Astrocyte (in vitro differentiated cells and primary cell): ENCODE data around the gene CABP7. TPM values are rescaled to one million over a fixed set of nuclear protein-coding genes. Genes with fewer than 3 reads are reported as not detected.

ENCODE experiments used
- DNase-seq: peaks from one replicate; pipeline ENCODE4 v3.0.0-alpha.2; 2010; ENCODE audit warnings: low read depth
- FAIRE-seq: peaks from 2 replicates; lab custom pipeline; 2011; peaks lifted over from hg19 to GRCh38; lab: Jason Lieb, UNC
- H2AFZ ChIP-seq: 2 replicates; pipeline ENCODE4 v1.6.0; 2012; ENCODE audit warnings: low read depth, low read length, inconsistent platforms
- H3K27ac ChIP-seq: 2 replicates; pipeline ENCODE4 v1.5.1; 2011; ENCODE audit warnings: low read depth, low read length, inconsistent platforms
- H3K27me3 ChIP-seq: 2 replicates; pipeline ENCODE4 v1.6.0; 2011; ENCODE audit warnings: low read length, inconsistent platforms; ENCODE audit not compliant: insufficient read depth
- H3K36me3 ChIP-seq: 2 replicates; pipeline ENCODE4 v1.5.1; 2011; ENCODE audit warnings: low read length, inconsistent platforms; ENCODE audit not compliant: insufficient read depth
- H3K4me1 ChIP-seq: 2 replicates; pipeline ENCODE4 v1.5.1; 2011; ENCODE audit warnings: low read length, inconsistent platforms; ENCODE audit not compliant: insufficient read depth
- H3K4me2 ChIP-seq: 2 replicates; pipeline ENCODE4 v1.6.0; 2012; ENCODE audit warnings: low read length, inconsistent platforms
- H3K4me3 ChIP-seq: 2 replicates; pipeline ENCODE4 v1.5.1; 2011; ENCODE audit warnings: low read depth, mild to moderate bottlenecking, low read length, inconsistent platforms; ENCODE audit not compliant: insufficient read depth
- H3K79me2 ChIP-seq: 2 replicates; pipeline ENCODE4 v1.6.0; 2012; ENCODE audit warnings: mild to moderate bottlenecking, low read length, inconsistent platforms; ENCODE audit not compliant: insufficient read depth
- H3K9ac ChIP-seq: 2 replicates; pipeline ENCODE4 v1.6.0; 2012; ENCODE audit warnings: mild to moderate bottlenecking, low read length, inconsistent platforms
- H3K9me3 ChIP-seq: 2 replicates; pipeline ENCODE4 v1.5.1; 2012; ENCODE audit warnings: low read depth, mild to moderate bottlenecking, low read length, inconsistent platforms; ENCODE audit not compliant: insufficient read depth
- H4K20me1 ChIP-seq: 2 replicates; pipeline ENCODE4 v1.6.0; 2012; ENCODE audit warnings: low read length, inconsistent platforms; ENCODE audit not compliant: insufficient read depth
- H3K27ac Mint-ChIP-seq: one replicate; pipeline ENCODE4 v1.8.0; 2021; ENCODE audit warnings: mild to moderate bottlenecking, mixed read lengths; ENCODE audit not compliant: unreplicated experiment
- H3K27me3 Mint-ChIP-seq: one replicate; pipeline ENCODE4 v1.8.0; 2021; ENCODE audit warnings: low read depth, mixed read lengths; ENCODE audit not compliant: unreplicated experiment
- H3K36me3 Mint-ChIP-seq: one replicate; pipeline ENCODE4 v1.8.0; 2021; ENCODE audit warnings: low read depth, mixed read lengths; ENCODE audit not compliant: unreplicated experiment
- H3K4me1 Mint-ChIP-seq: one replicate; pipeline ENCODE4 v1.8.0; 2021; ENCODE audit warnings: low read depth, mixed read lengths; ENCODE audit not compliant: unreplicated experiment
- H3K4me3 Mint-ChIP-seq: one replicate; pipeline ENCODE4 v1.8.0; 2021; ENCODE audit warnings: mild to moderate bottlenecking, moderate library complexity, mixed read lengths; ENCODE audit not compliant: unreplicated experiment
- H3K9me3 Mint-ChIP-seq: one replicate; pipeline ENCODE4 v1.8.0; 2021; ENCODE audit warnings: mild to moderate bottlenecking, mixed read lengths; ENCODE audit not compliant: unreplicated experiment
- EZH2 ChIP-seq: IDR thresholded peaks from 2 replicates; pipeline ENCODE4 v1.6.1; 2012; ENCODE audit warnings: mild to moderate bottlenecking, low read length, inconsistent platforms; ENCODE audit not compliant: insufficient read depth
- total RNA-seq: library from RNA; stranded (reverse); gene quantifications from 2 replicates; pipeline ENCODE4 v1.2.1, GENCODE V29; 2021
- TF ChIP-seq, protein P1 (sequence below): IDR thresholded peaks from 2 replicates; pipeline ENCODE4 v1.5.1; 2011; ENCODE audit warnings: low read depth, mild to moderate bottlenecking, inconsistent platforms, low read length, moderate library complexity; ENCODE audit not compliant: insufficient read depth

Gene CABP7
- total RNA-seq, 1 donor from 2014 or later = not detected

DNA sequence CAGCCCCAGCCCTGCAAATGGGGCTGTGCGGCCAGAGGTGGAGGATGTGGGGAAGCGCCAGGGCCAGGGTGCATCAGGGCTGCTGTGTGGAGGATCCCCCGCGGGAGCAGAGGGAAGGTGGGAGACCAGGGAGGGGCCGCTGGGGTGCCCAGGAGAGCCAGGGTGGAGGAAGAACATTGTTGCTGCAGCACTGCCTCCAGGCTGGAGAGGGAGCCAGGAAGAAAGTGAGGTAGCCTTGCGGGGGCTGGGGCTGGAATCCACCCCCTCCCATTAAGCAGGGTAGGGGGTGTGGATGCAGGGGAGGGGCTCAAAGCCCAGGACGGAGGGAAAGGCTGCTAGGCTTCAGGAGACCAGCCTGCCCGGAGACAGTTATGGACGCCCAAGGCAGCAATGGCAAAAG lies 15.0 kb downstream of the CABP7 start:
- H3K27me3 ChIP-seq = no peaks in the 10 kb centered on the region
- Mint-ChIP-seq H3K4me3 (no peak overlapping the region), H3K27ac (no peak overlapping the region), H3K36me3 (peaks cover 9% of the 10 kb centered on the region), H3K4me1 (no peaks in the 10 kb centered on the region), H3K9me3 (no peaks in the 10 kb centered on the region), H3K27me3 (no peaks in the 10 kb centered on the region)
- H3K79me2 ChIP-seq = no peaks in the 10 kb centered on the region
- no peak for DNase-seq
- FAIRE-seq = no peak
- no peak overlapping the region for H3K9ac ChIP-seq
- TF ChIP-seq, protein P1, sequence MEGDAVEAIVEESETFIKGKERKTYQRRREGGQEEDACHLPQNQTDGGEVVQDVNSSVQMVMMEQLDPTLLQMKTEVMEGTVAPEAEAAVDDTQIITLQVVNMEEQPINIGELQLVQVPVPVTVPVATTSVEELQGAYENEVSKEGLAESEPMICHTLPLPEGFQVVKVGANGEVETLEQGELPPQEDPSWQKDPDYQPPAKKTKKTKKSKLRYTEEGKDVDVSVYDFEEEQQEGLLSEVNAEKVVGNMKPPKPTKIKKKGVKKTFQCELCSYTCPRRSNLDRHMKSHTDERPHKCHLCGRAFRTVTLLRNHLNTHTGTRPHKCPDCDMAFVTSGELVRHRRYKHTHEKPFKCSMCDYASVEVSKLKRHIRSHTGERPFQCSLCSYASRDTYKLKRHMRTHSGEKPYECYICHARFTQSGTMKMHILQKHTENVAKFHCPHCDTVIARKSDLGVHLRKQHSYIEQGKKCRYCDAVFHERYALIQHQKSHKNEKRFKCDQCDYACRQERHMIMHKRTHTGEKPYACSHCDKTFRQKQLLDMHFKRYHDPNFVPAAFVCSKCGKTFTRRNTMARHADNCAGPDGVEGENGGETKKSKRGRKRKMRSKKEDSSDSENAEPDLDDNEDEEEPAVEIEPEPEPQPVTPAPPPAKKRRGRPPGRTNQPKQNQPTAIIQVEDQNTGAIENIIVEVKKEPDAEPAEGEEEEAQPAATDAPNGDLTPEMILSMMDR = no peak
- no peak for TF ChIP-seq EZH2
- no peak overlapping the region for H2AFZ ChIP-seq
- no peaks in the 10 kb centered on the region for H3K36me3 ChIP-seq
- H3K4me1 ChIP-seq = no peaks in the 10 kb centered on the region
- H3K4me2 ChIP-seq = no peak overlapping the region
- no peaks in the 10 kb centered on the region for H3K9me3 ChIP-seq
- no peak overlapping the region for H3K4me3 ChIP-seq
- H3K27ac ChIP-seq = no peak overlapping the region
- H4K20me1 ChIP-seq = peaks cover 5% of the 10 kb centered on the region

DNA sequence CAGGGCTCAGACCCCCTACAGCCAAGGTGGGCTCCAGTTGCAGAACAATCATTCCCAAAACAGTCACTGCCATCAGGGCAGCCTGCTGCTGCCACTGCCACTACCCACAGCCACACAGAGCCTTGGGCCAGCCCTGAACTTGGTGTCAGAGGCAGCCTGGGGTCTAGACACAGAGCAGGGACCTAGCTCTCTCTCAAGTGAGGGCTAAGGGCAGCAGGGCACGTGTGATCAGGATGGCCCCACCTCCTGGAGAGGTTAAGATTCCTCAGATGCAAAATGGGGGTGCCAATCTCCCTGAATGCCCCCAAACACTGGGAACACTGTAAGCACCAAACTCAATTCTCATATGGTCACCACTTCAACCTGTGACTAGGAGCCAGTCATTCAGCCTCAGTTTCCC lies 15.6 kb downstream of the CABP7 start:
- TF ChIP-seq EZH2 = no peak
- TF ChIP-seq, protein P1 = no peak
- no peaks in the 10 kb centered on the region for H3K9me3 Mint-ChIP-seq
- Histone ChIP-seq H2AFZ (no peak overlapping the region), H3K4me2 (no peak overlapping the region), H3K9me3 (no peaks in the 10 kb centered on the region), H3K27me3 (no peaks in the 10 kb centered on the region), H3K79me2 (no peaks in the 10 kb centered on the region), H3K4me1 (no peaks in the 10 kb centered on the region), H3K9ac (no peak overlapping the region), H3K27ac (no peak overlapping the region), H4K20me1 (peaks cover 5% of the 10 kb centered on the region), H3K4me3 (no peak overlapping the region), H3K36me3 (no peaks in the 10 kb centered on the region)
- H3K36me3 Mint-ChIP-seq = peaks cover 9% of the 10 kb centered on the region
- DNase-seq = no peak
- H3K27me3 Mint-ChIP-seq = no peaks in the 10 kb centered on the region
- no peak overlapping the region for H3K4me3 Mint-ChIP-seq
- H3K27ac Mint-ChIP-seq = no peak overlapping the region
- no peaks in the 10 kb centered on the region for H3K4me1 Mint-ChIP-seq
- FAIRE-seq = no peak

DNA sequence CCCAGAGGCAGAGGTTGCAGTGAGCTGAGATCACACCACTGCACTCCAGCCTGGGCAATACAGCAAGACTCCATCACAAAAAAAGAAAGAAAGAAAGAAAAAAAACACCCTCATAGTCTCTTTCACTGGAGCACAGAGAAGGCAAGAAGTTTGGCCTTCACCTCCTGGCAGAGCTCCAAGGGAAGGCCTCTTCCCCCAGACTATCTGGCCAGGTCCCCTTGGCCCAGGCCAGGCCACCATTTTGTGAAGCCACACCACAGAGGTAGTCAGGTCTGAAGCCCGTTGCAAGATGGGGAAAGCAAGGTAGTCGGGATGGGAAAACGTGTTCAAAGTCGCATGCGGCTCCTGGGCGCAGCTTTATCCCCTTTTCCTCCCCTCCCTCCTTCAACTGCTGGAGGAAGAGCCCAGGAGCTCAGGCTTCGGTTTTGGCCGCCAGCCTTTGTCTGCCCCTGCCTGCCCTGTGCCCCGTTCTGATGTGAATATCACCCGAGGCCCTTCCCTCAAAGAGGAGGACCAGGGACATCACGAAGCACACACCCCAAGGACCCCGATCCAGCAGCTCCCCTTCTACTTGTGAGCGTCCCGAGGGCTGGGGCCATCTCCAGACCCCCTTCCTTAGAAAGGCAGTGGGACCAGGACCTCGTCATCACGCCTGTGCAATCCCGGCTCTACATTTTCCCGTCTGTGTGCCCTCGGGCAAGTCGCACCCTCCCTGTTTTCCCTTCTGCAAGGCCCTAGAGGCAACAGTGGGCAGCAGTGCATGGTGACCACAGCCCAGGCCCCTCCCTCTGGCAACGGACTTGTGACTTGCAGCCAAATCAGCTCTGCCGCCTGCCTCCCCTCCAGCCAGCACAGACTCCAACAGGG lies 17.7 kb downstream of the CABP7 start:
- H3K4me1 Mint-ChIP-seq = no peaks in the 10 kb centered on the region
- no peak overlapping the region for H3K4me3 Mint-ChIP-seq
- Histone ChIP-seq H3K9ac (no peak overlapping the region), H3K4me2 (no peak overlapping the region), H3K36me3 (peaks cover 2% of the 10 kb centered on the region), H3K79me2 (no peaks in the 10 kb centered on the region), H2AFZ (no peak overlapping the region), H3K27ac (no peak overlapping the region), H4K20me1 (peaks cover 5% of the 10 kb centered on the region), H3K27me3 (no peaks in the 10 kb centered on the region), H3K4me1 (no peaks in the 10 kb centered on the region), H3K4me3 (no peak overlapping the region), H3K9me3 (no peaks in the 10 kb centered on the region)
- peaks cover 18% of the 10 kb centered on the region for H3K36me3 Mint-ChIP-seq
- no peaks in the 10 kb centered on the region for H3K27me3 Mint-ChIP-seq
- no peaks in the 10 kb centered on the region for H3K9me3 Mint-ChIP-seq
- TF ChIP-seq, protein P1 = no peak
- TF ChIP-seq EZH2 = no peak
- DNase-seq (no peak), FAIRE-seq (no peak)
- no peak overlapping the region for H3K27ac Mint-ChIP-seq
